Neural progenitor cell (in vitro differentiated cells): ENCODE results near the gene LTBP2. TPM values are rescaled to one million over a fixed set of nuclear protein-coding genes. Genes with fewer than 3 reads are reported as not detected.

Experiments used
- DNase-seq: peaks from one replicate; pipeline ENCODE4 v3.0.0-alpha.2; 2016; ENCODE audit warnings: low spot score
- H2AFZ ChIP-seq: fragments of 200-600 bp; sonication (generic); replicated peaks from 2 replicates; pipeline ENCODE4 v1.6.1; 2016; ENCODE audit warnings: antibody characterized with exemption
- H3F3A ChIP-seq: fragments of 200-600 bp; sonication (generic); 2 replicates; pipeline ENCODE4 v1.6.1; 2016; ENCODE audit warnings: antibody characterized with exemption, low read depth
- H3K27ac ChIP-seq: fragments of 200-600 bp; sonication (generic); 2 replicates; pipeline ENCODE4 v1.5.1; 2016; ENCODE audit warnings: mild to moderate bottlenecking
- H3K27me3 ChIP-seq: fragments of 200-600 bp; sonication (generic); 2 replicates; pipeline ENCODE4 v1.6.1; 2016; ENCODE audit warnings: mild to moderate bottlenecking, moderate library complexity
- H3K36me3 ChIP-seq: fragments of 200-600 bp; sonication (generic); 2 replicates; pipeline ENCODE4 v1.5.1; 2016
- H3K4me1 ChIP-seq: fragments of 200-600 bp; sonication (generic); 2 replicates; pipeline ENCODE4 v1.6.1; 2016; ENCODE audit warnings: mixed run types
- H3K4me2 ChIP-seq: fragments of 200-600 bp; sonication (generic); 2 replicates; pipeline ENCODE4 v1.6.1; 2016
- H3K4me3 ChIP-seq: fragments of 200-600 bp; sonication (generic); 2 replicates; pipeline ENCODE4 v1.5.1; 2016
- H3K79me2 ChIP-seq: fragments of 200-600 bp; sonication (generic); 2 replicates; pipeline ENCODE4 v1.6.1; 2016; ENCODE audit warnings: low read depth
- H3K9ac ChIP-seq: fragments of 200-600 bp; sonication (generic); 2 replicates; pipeline ENCODE4 v1.6.1; 2016
- H3K9me3 ChIP-seq: fragments of 200-600 bp; sonication (generic); 2 replicates; pipeline ENCODE4 v1.5.1; 2016; ENCODE audit warnings: low read depth
- H4K20me1 ChIP-seq: fragments of 200-600 bp; sonication (generic); 2 replicates; pipeline ENCODE4 v1.6.1; 2016; ENCODE audit warnings: low read depth
- H3K27ac Mint-ChIP-seq: 3 replicates; pipeline ENCODE4 v1.8.0; 2021; ENCODE audit warnings: mixed read lengths
- H3K27me3 Mint-ChIP-seq: 2 replicates; pipeline ENCODE4 v1.8.0; 2022; ENCODE audit warnings: low read depth, mild to moderate bottlenecking, inconsistent platforms, moderate library complexity, mixed read lengths; ENCODE audit not compliant: insufficient read depth
- H3K36me3 Mint-ChIP-seq: 3 replicates; pipeline ENCODE4 v1.8.0; 2021; ENCODE audit warnings: mixed read lengths
- H3K4me1 Mint-ChIP-seq: 3 replicates; pipeline ENCODE4 v1.8.0; 2021; ENCODE audit warnings: mixed read lengths
- H3K4me3 Mint-ChIP-seq: 3 replicates; pipeline ENCODE4 v1.8.0; 2021; ENCODE audit warnings: mild to moderate bottlenecking, moderate library complexity, mixed read lengths
- H3K9me3 Mint-ChIP-seq: 3 replicates; pipeline ENCODE4 v1.8.0; 2020; ENCODE audit warnings: mixed read lengths
- EZH2 ChIP-seq: fragments of 200-600 bp; sonication (generic); IDR thresholded peaks from 2 replicates; pipeline ENCODE4 v1.6.1; 2017; ENCODE audit warnings: antibody characterized with exemption, mild to moderate bottlenecking, moderate library complexity
- EZH2phosphoT487 ChIP-seq: fragments of 200-600 bp; sonication (generic); IDR thresholded peaks from 2 replicates; pipeline ENCODE4 v1.6.1; 2017; ENCODE audit warnings: antibody characterized with exemption
- total RNA-seq: library from RNA; depleted of rRNA; stranded (reverse); fragments of >200 nt; gene quantifications from 2 replicates; pipeline ENCODE4 v1.2.3, GENCODE V29; 2015; ENCODE audit warnings: low replicate concordance
- TF ChIP-seq, protein P1 (sequence below): fragments of 200-600 bp; sonication (generic); IDR thresholded peaks from 2 replicates; pipeline ENCODE4 v1.5.1; 2017; ENCODE audit warnings: antibody characterized with exemption, mild to moderate bottlenecking

The LTBP2 gene
- total RNA-seq, 1 donor from 2014 or later, result 0.43 TPM

DNA sequence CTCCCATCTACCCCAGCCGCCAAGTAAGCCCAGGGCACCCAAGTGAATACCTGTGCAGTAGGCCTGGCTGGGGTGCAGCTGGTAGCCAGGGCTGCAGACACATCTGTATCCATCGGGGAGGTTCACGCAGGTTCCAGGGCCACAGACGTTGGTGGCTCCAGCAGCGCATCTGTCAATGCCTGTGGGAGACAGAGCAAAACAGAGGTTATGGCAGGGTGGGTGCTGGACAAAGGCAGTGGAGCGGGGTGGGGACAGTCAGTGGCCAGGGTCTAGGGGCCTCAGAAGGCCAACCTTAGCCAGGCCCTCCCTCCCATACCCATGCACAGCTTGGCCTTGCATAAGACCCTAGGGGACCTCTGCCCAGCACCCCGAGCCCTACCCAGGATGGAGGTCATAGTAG lies 89.3 kb downstream of the LTBP2 start:
- Histone ChIP-seq H3K9me3 (no peaks in the 10 kb centered on the region), H2AFZ (no peak overlapping the region), H3K4me2 (no peak overlapping the region), H3K4me1 (peaks cover 14% of the 10 kb centered on the region), H4K20me1 (no peaks in the 10 kb centered on the region), H3K9ac (no peak overlapping the region), H3K79me2 (no peaks in the 10 kb centered on the region), H3K4me3 (no peak overlapping the region), H3F3A (no peaks in the 10 kb centered on the region), H3K27me3 (no peaks in the 10 kb centered on the region), H3K27ac (no peak overlapping the region), H3K36me3 (no peaks in the 10 kb centered on the region)
- peaks cover 7% of the 10 kb centered on the region for H3K4me1 Mint-ChIP-seq
- peaks cover 6% of the 10 kb centered on the region for H3K27me3 Mint-ChIP-seq
- H3K4me3 Mint-ChIP-seq, result no peak overlapping the region
- TF ChIP-seq EZH2phosphoT487, result no peak
- TF ChIP-seq, protein P1, sequence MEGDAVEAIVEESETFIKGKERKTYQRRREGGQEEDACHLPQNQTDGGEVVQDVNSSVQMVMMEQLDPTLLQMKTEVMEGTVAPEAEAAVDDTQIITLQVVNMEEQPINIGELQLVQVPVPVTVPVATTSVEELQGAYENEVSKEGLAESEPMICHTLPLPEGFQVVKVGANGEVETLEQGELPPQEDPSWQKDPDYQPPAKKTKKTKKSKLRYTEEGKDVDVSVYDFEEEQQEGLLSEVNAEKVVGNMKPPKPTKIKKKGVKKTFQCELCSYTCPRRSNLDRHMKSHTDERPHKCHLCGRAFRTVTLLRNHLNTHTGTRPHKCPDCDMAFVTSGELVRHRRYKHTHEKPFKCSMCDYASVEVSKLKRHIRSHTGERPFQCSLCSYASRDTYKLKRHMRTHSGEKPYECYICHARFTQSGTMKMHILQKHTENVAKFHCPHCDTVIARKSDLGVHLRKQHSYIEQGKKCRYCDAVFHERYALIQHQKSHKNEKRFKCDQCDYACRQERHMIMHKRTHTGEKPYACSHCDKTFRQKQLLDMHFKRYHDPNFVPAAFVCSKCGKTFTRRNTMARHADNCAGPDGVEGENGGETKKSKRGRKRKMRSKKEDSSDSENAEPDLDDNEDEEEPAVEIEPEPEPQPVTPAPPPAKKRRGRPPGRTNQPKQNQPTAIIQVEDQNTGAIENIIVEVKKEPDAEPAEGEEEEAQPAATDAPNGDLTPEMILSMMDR, result no peak
- TF ChIP-seq EZH2, result no peak
- no peaks in the 10 kb centered on the region for H3K36me3 Mint-ChIP-seq
- H3K27ac Mint-ChIP-seq, result no peak overlapping the region
- H3K9me3 Mint-ChIP-seq, result no peaks in the 10 kb centered on the region
- DNase-seq, result no peak

DNA sequence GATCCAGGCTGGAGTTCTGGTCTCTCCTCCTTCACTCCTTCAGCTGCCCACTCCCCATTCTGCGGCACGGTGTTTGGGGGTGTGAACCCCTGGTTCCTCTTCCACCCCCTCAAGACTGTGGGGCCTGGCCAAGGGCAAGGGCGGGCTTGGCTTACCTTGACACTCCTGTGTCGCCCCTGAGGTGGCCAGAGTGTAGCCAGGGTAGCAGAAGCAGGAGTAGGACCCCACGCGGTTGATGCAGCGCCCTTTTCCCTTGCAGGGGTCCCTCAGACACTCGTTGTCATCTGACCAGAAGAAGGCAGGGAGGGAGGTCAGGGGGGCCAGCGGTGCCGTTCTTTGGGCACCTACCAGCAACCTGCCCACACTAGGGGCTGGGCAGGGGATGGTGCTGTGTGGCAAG lies 90.3 kb downstream of the LTBP2 start:
- no peaks in the 10 kb centered on the region for H4K20me1 ChIP-seq

DNA sequence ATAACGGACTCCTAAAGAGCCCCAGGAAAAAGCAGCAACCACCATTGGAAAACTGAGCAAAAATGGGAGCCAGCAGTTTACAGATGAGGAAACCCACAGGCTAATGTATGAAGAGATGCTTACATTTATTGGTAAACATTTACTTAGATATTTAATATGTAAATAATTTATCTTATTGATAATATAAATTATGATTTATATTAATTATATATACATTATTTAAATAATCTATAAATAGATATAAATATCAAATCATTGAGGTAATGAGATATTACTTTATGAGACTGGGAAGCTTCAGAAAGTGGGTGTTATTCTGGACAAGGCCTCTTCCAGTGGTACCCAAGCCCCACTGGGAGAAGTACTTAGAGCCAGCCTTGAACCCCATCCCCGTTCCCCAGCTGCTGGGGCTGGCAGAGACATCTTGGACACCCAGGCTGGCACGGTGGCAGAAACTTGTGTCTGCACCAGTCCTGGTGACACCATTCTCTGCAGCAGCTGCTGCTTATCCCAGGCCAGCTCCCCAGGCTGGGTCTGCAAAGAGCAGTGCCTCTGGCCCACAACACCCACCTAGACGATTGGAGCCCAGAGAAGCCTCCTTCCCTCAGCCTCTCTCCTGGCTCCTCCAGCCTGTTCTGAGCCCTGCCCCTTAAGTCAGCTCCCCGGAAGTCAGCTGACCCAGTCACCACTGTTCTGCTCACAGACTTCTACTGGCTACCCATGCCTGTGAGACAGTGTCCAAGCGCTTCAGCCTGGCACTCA lies 92.5 kb downstream of the LTBP2 start:
- no peaks in the 10 kb centered on the region for H3K79me2 ChIP-seq
- no peak overlapping the region for H3K4me3 ChIP-seq
- no peak for DNase-seq
- H2AFZ ChIP-seq, result no peak overlapping the region
- Mint-ChIP-seq H3K9me3 (no peaks in the 10 kb centered on the region), H3K27me3 (peaks cover 14% of the 10 kb centered on the region), H3K27ac (no peak overlapping the region), H3K4me1 (peaks cover 25% of the 10 kb centered on the region), H3K4me3 (no peak overlapping the region), H3K36me3 (no peaks in the 10 kb centered on the region)
- no peaks in the 10 kb centered on the region for H3K27me3 ChIP-seq
- no peaks in the 10 kb centered on the region for H4K20me1 ChIP-seq
- no peaks in the 10 kb centered on the region for H3K36me3 ChIP-seq
- no peaks in the 10 kb centered on the region for H3K9me3 ChIP-seq
- H3F3A ChIP-seq, result no peaks in the 10 kb centered on the region
- H3K9ac ChIP-seq, result no peak overlapping the region
- peaks cover 12% of the 10 kb centered on the region for H3K4me1 ChIP-seq
- H3K4me2 ChIP-seq, result no peak overlapping the region
- TF ChIP-seq, protein P1, result no peak
- TF ChIP-seq EZH2phosphoT487, result no peak
- no peak for TF ChIP-seq EZH2
- no peak overlapping the region for H3K27ac ChIP-seq

More for the DNA sequence above, 90.3 kb downstream of the LTBP2 start:
- no peak overlapping the region for H3K9ac ChIP-seq
- Mint-ChIP-seq H3K4me3 (no peak overlapping the region), H3K36me3 (no peaks in the 10 kb centered on the region), H3K4me1 (peaks cover 12% of the 10 kb centered on the region), H3K27ac (no peak overlapping the region), H3K27me3 (peaks cover 9% of the 10 kb centered on the region), H3K9me3 (no peaks in the 10 kb centered on the region)
- H3K4me1 ChIP-seq, result peaks cover 14% of the 10 kb centered on the region
- H2AFZ ChIP-seq, result no peak overlapping the region
- H3K36me3 ChIP-seq, result no peaks in the 10 kb centered on the region
- no peaks in the 10 kb centered on the region for H3K9me3 ChIP-seq
- no peak for DNase-seq
- no peak for TF ChIP-seq EZH2
- TF ChIP-seq, protein P1, result no peak
- no peak for TF ChIP-seq EZH2phosphoT487
- no peak overlapping the region for H3K4me2 ChIP-seq
- no peak overlapping the region for H3K4me3 ChIP-seq
- H3K27ac ChIP-seq, result no peak overlapping the region
- H3K79me2 ChIP-seq, result no peaks in the 10 kb centered on the region
- H3K27me3 ChIP-seq, result no peaks in the 10 kb centered on the region
- H3F3A ChIP-seq, result no peaks in the 10 kb centered on the region
